IMR-90 (cell line): ENCODE measurements around the gene CADM1. TPM values are rescaled to one million over a fixed set of nuclear protein-coding genes. Genes with fewer than 3 reads are reported as not detected.
A peak's percentile ranks its signal among the peaks of the same experiment; 100 is the strongest.

Source experiments
- ATAC-seq: fragments of 200-7000 bp; cut with Tn5 transposase; 2 replicates; pipeline ENCODE4 v1.9.1; 2020; ENCODE audit warnings: low read depth, mild to moderate bottlenecking, moderate library complexity
- BruUV-seq: library from RNA; stranded (reverse); fragments of 400-500 nt; replicated peaks from 2 replicates; lab custom pipeline; 2021; lab: Mats Ljungman, UMichigan
- CTCF ChIA-PET: fragments of 300-600 bp; formaldehyde crosslinking; extraction: SDS; loops from one replicate; lab custom pipeline; 2021; ENCODE audit warnings: antibody characterized with exemption; lab: Yijun Ruan, JAX
- POLR2A ChIA-PET: fragments of 300-600 bp; sonication (Branson Sonifier 250); formaldehyde crosslinking; loops from one replicate; lab custom pipeline; 2022; ENCODE audit warnings: antibody characterized with exemption; ENCODE audit not compliant: unreplicated experiment; lab: Charles Lee
- DNase-seq: peaks from one replicate; pipeline ENCODE4 v3.0.0; 2013
- H2AFZ ChIP-seq: replicated peaks from 2 replicates; pipeline ENCODE3; 2013; ENCODE audit warnings: low read length, mild to moderate bottlenecking; ENCODE audit not compliant: poor library complexity
- H2AK5ac ChIP-seq: 2 replicates; pipeline ENCODE4 v1.6.1; 2013; ENCODE audit warnings: low read depth, low read length, inconsistent platforms
- H2AK9ac ChIP-seq: replicated peaks from 2 replicates; pipeline ENCODE3; 2013; ENCODE audit warnings: mild to moderate bottlenecking, low read depth, low read length, moderate library complexity; ENCODE audit not compliant: poor library complexity
- H2BK120ac ChIP-seq: 2 replicates; pipeline ENCODE4 v1.6.1; 2013; ENCODE audit warnings: low read depth, low read length, inconsistent platforms
- H2BK15ac ChIP-seq: 3 replicates; pipeline ENCODE4 v1.6.1; 2013; ENCODE audit warnings: low read depth, low read length, inconsistent platforms
- H2BK20ac ChIP-seq: 2 replicates; pipeline ENCODE4 v1.6.1; 2013; ENCODE audit warnings: low read depth, mild to moderate bottlenecking, inconsistent platforms, low read length, moderate library complexity
- H2BK5ac ChIP-seq: 2 replicates; pipeline ENCODE4 v1.6.1; 2013; ENCODE audit warnings: mild to moderate bottlenecking, low read depth, low read length, inconsistent platforms; ENCODE audit not compliant: poor library complexity, severe bottlenecking
- H3K14ac ChIP-seq: replicated peaks from 2 replicates; pipeline ENCODE4 v1.6.1; 2013; ENCODE audit warnings: low read depth, low read length, inconsistent platforms
- H3K18ac ChIP-seq: 2 replicates; pipeline ENCODE4 v1.6.1; 2013; ENCODE audit warnings: low read depth, low read length, control low read depth
- H3K23ac ChIP-seq: 2 replicates; pipeline ENCODE4 v1.6.1; 2013; ENCODE audit warnings: low read depth, low read length, inconsistent platforms
- H3K27ac ChIP-seq: 2 replicates; pipeline ENCODE4 v1.5.1; 2013; ENCODE audit warnings: mild to moderate bottlenecking, control low read depth, low read length; ENCODE audit not compliant: insufficient read depth
- H3K27me3 ChIP-seq: 2 replicates; pipeline ENCODE4 v1.6.1; 2013; ENCODE audit warnings: low read length; ENCODE audit not compliant: control insufficient read depth, insufficient read depth
- H3K36me3 ChIP-seq: 2 replicates; pipeline ENCODE4 v1.6.1; 2013; ENCODE audit warnings: low read length, mixed read lengths; ENCODE audit not compliant: control insufficient read depth, insufficient read depth
- H3K4ac ChIP-seq: 2 replicates; pipeline ENCODE4 v1.6.1; 2013; ENCODE audit warnings: low read depth, low read length, inconsistent platforms
- H3K4me1 ChIP-seq: 2 replicates; pipeline ENCODE4 v1.6.1; 2013; ENCODE audit warnings: low read length, mixed read lengths; ENCODE audit not compliant: control insufficient read depth, insufficient read depth
- H3K4me2 ChIP-seq: 2 replicates; pipeline ENCODE4 v1.6.1; 2013; ENCODE audit warnings: low read depth, mild to moderate bottlenecking, control low read depth, low read length, moderate library complexity
- H3K4me3 ChIP-seq: 2 replicates; pipeline ENCODE4 v1.5.1; 2013; ENCODE audit warnings: low read depth, mild to moderate bottlenecking, control low read depth, low read length, moderate library complexity; ENCODE audit not compliant: insufficient read depth
- H3K56ac ChIP-seq: 2 replicates; pipeline ENCODE4 v1.6.1; 2013; ENCODE audit warnings: low read length, inconsistent platforms; ENCODE audit not compliant: insufficient read depth; ENCODE audit errors: extremely low read depth
- H3K79me1 ChIP-seq, 2 experiments: 2 replicates each; pipeline ENCODE4 v1.6.1; 2013; ENCODE audit warnings: low read length in 2 of 2, inconsistent platforms in 1 of 2, low read depth in 1 of 2
- H3K9ac ChIP-seq: 2 replicates; pipeline ENCODE4 v1.6.1; 2013; ENCODE audit warnings: low read depth, low read length, control low read depth
- H3K9me1 ChIP-seq: 2 replicates; pipeline ENCODE4 v1.6.1; 2013; ENCODE audit warnings: low read length, inconsistent platforms; ENCODE audit not compliant: insufficient read depth
- H3K9me3 ChIP-seq: 2 replicates; pipeline ENCODE4 v1.6.1; 2013; ENCODE audit warnings: low read length; ENCODE audit not compliant: control insufficient read depth, insufficient read depth
- H4K20me1 ChIP-seq: 2 replicates; pipeline ENCODE4 v1.6.1; 2013; ENCODE audit warnings: low read length, inconsistent platforms; ENCODE audit not compliant: insufficient read depth
- H4K5ac ChIP-seq: 2 replicates; pipeline ENCODE4 v1.6.1; 2013; ENCODE audit warnings: mild to moderate bottlenecking, low read depth, low read length, control low read depth
- H4K8ac ChIP-seq, 2 experiments: 2 replicates each; pipeline ENCODE4 v1.6.1; 2013; ENCODE audit warnings: low read depth in 2 of 2, low read length in 2 of 2, control low read depth in 1 of 2, inconsistent platforms in 1 of 2
- H4K91ac ChIP-seq: 2 replicates; pipeline ENCODE4 v1.6.1; 2013; ENCODE audit warnings: low read depth, low read length, inconsistent platforms; ENCODE audit not compliant: insufficient read depth
- BHLHE40 ChIP-seq: fragments of 150-350 bp; IDR thresholded peaks from 2 replicates; pipeline ENCODE4 v1.6.1; 2016; ENCODE audit warnings: mild to moderate bottlenecking, low read depth, low read length
- CEBPB ChIP-seq: IDR thresholded peaks from 2 replicates; pipeline ENCODE4 v1.6.1; 2012; ENCODE audit warnings: low read depth, low read length, improper control_type of control experiment
- CHD1 ChIP-seq: IDR thresholded peaks from 2 replicates; pipeline ENCODE4 v1.6.1; 2012; ENCODE audit warnings: low read depth, low read length, improper control_type of control experiment
- FOS ChIP-seq: fragments of 150-350 bp; IDR thresholded peaks from 2 replicates; pipeline ENCODE4 v1.6.1; 2016; ENCODE audit warnings: low read depth, low read length
- MAFK ChIP-seq: IDR thresholded peaks from 2 replicates; pipeline ENCODE4 v1.6.1; 2012; ENCODE audit warnings: low read depth, low read length, improper control_type of control experiment
- MAZ ChIP-seq: IDR thresholded peaks from 2 replicates; pipeline ENCODE4 v1.6.1; 2012; ENCODE audit warnings: low read depth, mild to moderate bottlenecking, low read length, improper control_type of control experiment, moderate library complexity, borderline replicate concordance
- MXI1 ChIP-seq: IDR thresholded peaks from 2 replicates; pipeline ENCODE4 v1.6.1; 2012; ENCODE audit warnings: low read depth, mild to moderate bottlenecking, low read length, moderate library complexity, borderline replicate concordance
- NFE2L2 ChIP-seq: fragments of 150-350 bp; IDR thresholded peaks from 2 replicates; pipeline ENCODE4 v1.6.1; 2016; ENCODE audit warnings: low read depth, mild to moderate bottlenecking, low read length
- POLR2A ChIP-seq: IDR thresholded peaks from 2 replicates; pipeline ENCODE4 v1.6.1; 2012; ENCODE audit warnings: mild to moderate bottlenecking, low read depth, low read length
- RAD21 ChIP-seq: IDR thresholded peaks from 2 replicates; pipeline ENCODE4 v1.6.1; 2012; ENCODE audit warnings: low read length, improper control_type of control experiment
- RCOR1 ChIP-seq: IDR thresholded peaks from 2 replicates; pipeline ENCODE4 v1.6.1; 2012; ENCODE audit warnings: mild to moderate bottlenecking, low read length, improper control_type of control experiment; ENCODE audit not compliant: insufficient replicate concordance
- RFX5 ChIP-seq: IDR thresholded peaks from 2 replicates; pipeline ENCODE4 v1.8.0; 2012; ENCODE audit warnings: low read depth, mild to moderate bottlenecking, low read length, moderate library complexity
- SMC3 ChIP-seq: fragments of 150-350 bp; IDR thresholded peaks from 2 replicates; pipeline ENCODE4 v1.6.1; 2016; ENCODE audit warnings: low read depth, mild to moderate bottlenecking, antibody characterized with exemption, low read length, moderate library complexity
- WGBS, 2 experiments: methylation state at CpG; one replicate each; pipeline versions ENCODE4 v1.1.5 to v1.1.7; 2013; ENCODE audit warnings: missing lambda C conversion rate in 2 of 2; ENCODE audit not compliant: insufficient read length in 1 of 2; ENCODE audit errors: extremely low coverage in 2 of 2; 5-methylcytosine and 5-hydroxymethylcytosine counted together
- dilution Hi-C: fragments of 300-500 bp; cut with HindIII; formaldehyde crosslinking; loops from one replicate; pipeline ENCODE4 v1.14.3; 2018; ENCODE audit warnings: low sequenced_read_pairs; ENCODE audit not compliant: unreplicated experiment
- in situ Hi-C: fragments of 300-500 bp; cut with MboI; formaldehyde crosslinking; loops from 3 replicates; pipeline ENCODE4 v1.14.3; 2019; ENCODE audit warnings: low sequenced_read_pairs, inconsistent platforms, mixed read lengths
- intact Hi-C: fragments of 100-400 bp; cut with micrococcal nuclease; formaldehyde crosslinking; loops from 2 replicates; pipeline ENCODE4 v1.10.0; 2022
- polyA plus RNA-seq, 3 experiments: library from polyadenylated mRNA; depleted of rRNA; stranded (reverse); fragments of >200 nt; gene quantifications; 2 replicates each; pipeline ENCODE4 v1.2.3, GENCODE V29; 2012; ENCODE audit warnings: low replicate concordance in 1 of 3
- total RNA-seq: library from RNA; depleted of rRNA; stranded (reverse); fragments of >200 nt; gene quantifications from 2 replicates; pipeline ENCODE4 v1.2.3, GENCODE V29; 2012
- TF ChIP-seq, protein P1 (sequence below): fragments of 150-350 bp; IDR thresholded peaks from 2 replicates; pipeline ENCODE4 v1.6.1; 2016; ENCODE audit warnings: low read depth, mild to moderate bottlenecking, low read length, moderate library complexity, borderline replicate concordance
- TF ChIP-seq, protein P2 (sequence below): conservative IDR thresholded peaks from 2 replicates; pipeline ENCODE4 v1.5.1; 2012; ENCODE audit warnings: mild to moderate bottlenecking, low read depth, low read length, improper control_type of control experiment
- TF ChIP-seq, protein P3 (sequence below): fragments of 150-350 bp; IDR thresholded peaks from 2 replicates; pipeline ENCODE4 v1.6.1; 2017; ENCODE audit warnings: mild to moderate bottlenecking, antibody characterized with exemption, low read length, low read depth

The CADM1 gene
- total and polyA plus RNA-seq, 2 of the 4 experiments (the other 2 are of a cell fraction), result 28.8 to 77.1 TPM

DNA sequence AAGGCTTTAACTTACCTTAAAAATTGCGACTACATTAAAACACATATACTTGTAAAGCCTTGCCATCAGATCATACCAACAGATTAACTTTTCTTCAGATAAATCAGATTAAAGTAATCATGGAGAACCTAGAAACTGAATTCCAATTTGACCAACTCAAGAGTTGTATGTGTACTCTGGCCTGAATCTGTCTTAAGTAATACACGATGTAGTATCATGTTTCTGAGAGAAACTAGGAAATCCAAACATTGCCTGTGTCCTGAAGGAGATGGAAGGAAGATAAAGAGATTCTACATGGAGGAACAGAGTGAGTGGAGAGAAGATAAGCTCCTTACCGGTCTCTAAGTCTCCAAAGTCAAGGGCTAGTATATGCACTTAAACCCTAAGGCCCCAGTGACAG lies 162.1 kb downstream of the CADM1 start:
- H4K8ac ChIP-seq, result no peak overlapping the region
- no peak overlapping the region for H3K23ac ChIP-seq
- no peak overlapping the region for H3K27ac ChIP-seq
- no TSS peak for BruUV-seq
- H2AFZ ChIP-seq, result no peak overlapping the region
- ChIA-PET CTCF (no interaction called here), POLR2A (no interaction called here)
- in situ Hi-C loops, result loop anchor here (25.0 kb wide), 1 partner anchor 1345 kb away; no protein-coding TSS in a partner anchor
- dilution Hi-C loops, result no loop called here
- no peak overlapping the region for H3K56ac ChIP-seq
- H2BK120ac ChIP-seq, result no peak overlapping the region
- H3K36me3 ChIP-seq, result no peaks in the 10 kb centered on the region
- H2BK5ac ChIP-seq, result no peak overlapping the region
- no peaks in the 10 kb centered on the region for H3K9me1 ChIP-seq
- ATAC-seq (peak; percentile 57; the same call in 1 of the 2 replicates), DNase-seq (no peak)
- 0 out of 4 replicates have a peak, but pooled peaks cover 0 to 3% of the 10 kb centered on the region in 2 experiments for H3K79me1 ChIP-seq
- no peak overlapping the region for H2BK20ac ChIP-seq
- intact Hi-C loops, result no loop called here
- H3K4me1 ChIP-seq, result no peaks in the 10 kb centered on the region
- no peaks in the 10 kb centered on the region for H3K9me3 ChIP-seq
- H3K14ac ChIP-seq, result no peak overlapping the region
- H4K20me1 ChIP-seq, result no peaks in the 10 kb centered on the region
- no peak overlapping the region for H4K5ac ChIP-seq
- TF ChIP-seq MAFK (no peak), RCOR1 (no peak), RFX5 (no peak), BHLHE40 (no peak), SMC3 (no peak), MAZ (no peak), FOS (no peak), CHD1 (no peak), MXI1 (no peak), POLR2A (no peak), CEBPB (no peak), RAD21 (no peak), NFE2L2 (no peak)
- TF ChIP-seq, protein P1, sequence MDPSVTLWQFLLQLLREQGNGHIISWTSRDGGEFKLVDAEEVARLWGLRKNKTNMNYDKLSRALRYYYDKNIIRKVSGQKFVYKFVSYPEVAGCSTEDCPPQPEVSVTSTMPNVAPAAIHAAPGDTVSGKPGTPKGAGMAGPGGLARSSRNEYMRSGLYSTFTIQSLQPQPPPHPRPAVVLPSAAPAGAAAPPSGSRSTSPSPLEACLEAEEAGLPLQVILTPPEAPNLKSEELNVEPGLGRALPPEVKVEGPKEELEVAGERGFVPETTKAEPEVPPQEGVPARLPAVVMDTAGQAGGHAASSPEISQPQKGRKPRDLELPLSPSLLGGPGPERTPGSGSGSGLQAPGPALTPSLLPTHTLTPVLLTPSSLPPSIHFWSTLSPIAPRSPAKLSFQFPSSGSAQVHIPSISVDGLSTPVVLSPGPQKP, result no peak
- TF ChIP-seq, protein P2, sequence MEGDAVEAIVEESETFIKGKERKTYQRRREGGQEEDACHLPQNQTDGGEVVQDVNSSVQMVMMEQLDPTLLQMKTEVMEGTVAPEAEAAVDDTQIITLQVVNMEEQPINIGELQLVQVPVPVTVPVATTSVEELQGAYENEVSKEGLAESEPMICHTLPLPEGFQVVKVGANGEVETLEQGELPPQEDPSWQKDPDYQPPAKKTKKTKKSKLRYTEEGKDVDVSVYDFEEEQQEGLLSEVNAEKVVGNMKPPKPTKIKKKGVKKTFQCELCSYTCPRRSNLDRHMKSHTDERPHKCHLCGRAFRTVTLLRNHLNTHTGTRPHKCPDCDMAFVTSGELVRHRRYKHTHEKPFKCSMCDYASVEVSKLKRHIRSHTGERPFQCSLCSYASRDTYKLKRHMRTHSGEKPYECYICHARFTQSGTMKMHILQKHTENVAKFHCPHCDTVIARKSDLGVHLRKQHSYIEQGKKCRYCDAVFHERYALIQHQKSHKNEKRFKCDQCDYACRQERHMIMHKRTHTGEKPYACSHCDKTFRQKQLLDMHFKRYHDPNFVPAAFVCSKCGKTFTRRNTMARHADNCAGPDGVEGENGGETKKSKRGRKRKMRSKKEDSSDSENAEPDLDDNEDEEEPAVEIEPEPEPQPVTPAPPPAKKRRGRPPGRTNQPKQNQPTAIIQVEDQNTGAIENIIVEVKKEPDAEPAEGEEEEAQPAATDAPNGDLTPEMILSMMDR, result no peak
- TF ChIP-seq, protein P3, sequence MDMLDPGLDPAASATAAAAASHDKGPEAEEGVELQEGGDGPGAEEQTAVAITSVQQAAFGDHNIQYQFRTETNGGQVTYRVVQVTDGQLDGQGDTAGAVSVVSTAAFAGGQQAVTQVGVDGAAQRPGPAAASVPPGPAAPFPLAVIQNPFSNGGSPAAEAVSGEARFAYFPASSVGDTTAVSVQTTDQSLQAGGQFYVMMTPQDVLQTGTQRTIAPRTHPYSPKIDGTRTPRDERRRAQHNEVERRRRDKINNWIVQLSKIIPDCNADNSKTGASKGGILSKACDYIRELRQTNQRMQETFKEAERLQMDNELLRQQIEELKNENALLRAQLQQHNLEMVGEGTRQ, result no peak
- no CpG with 5 or more reads among the region's 3 CpGs for WGBS, 2 experiments
- H2BK15ac ChIP-seq, result no peak overlapping the region
- H3K4ac ChIP-seq, result no peak overlapping the region
- H3K27me3 ChIP-seq, result no peaks in the 10 kb centered on the region
- H2AK9ac ChIP-seq, result no peak overlapping the region
- H3K4me2 ChIP-seq, result no peak overlapping the region
- no peak overlapping the region for H3K9ac ChIP-seq
- no peak overlapping the region for H2AK5ac ChIP-seq
- H4K91ac ChIP-seq, result no peak overlapping the region
- H3K18ac ChIP-seq, result no peak overlapping the region
- H3K4me3 ChIP-seq, result no peak overlapping the region
